C4-2B (cell line): ENCODE measurements around the gene ADIPOR2.

Source experiments
- H3K27ac ChIP-seq: fragments of 450-650 bp; 2 replicates; pipeline ENCODE4 v1.5.1; 2017
- ZFX ChIP-seq: fragments of 450-650 bp; IDR thresholded peaks from 2 replicates; pipeline ENCODE4 v1.6.1; 2017
- TF ChIP-seq, protein P1 (sequence below): fragments of 450-650 bp; conservative IDR thresholded peaks from 2 replicates; pipeline ENCODE4 v1.5.1; 2017; ENCODE audit warnings: mild to moderate bottlenecking

ADIPOR2 gene

DNA sequence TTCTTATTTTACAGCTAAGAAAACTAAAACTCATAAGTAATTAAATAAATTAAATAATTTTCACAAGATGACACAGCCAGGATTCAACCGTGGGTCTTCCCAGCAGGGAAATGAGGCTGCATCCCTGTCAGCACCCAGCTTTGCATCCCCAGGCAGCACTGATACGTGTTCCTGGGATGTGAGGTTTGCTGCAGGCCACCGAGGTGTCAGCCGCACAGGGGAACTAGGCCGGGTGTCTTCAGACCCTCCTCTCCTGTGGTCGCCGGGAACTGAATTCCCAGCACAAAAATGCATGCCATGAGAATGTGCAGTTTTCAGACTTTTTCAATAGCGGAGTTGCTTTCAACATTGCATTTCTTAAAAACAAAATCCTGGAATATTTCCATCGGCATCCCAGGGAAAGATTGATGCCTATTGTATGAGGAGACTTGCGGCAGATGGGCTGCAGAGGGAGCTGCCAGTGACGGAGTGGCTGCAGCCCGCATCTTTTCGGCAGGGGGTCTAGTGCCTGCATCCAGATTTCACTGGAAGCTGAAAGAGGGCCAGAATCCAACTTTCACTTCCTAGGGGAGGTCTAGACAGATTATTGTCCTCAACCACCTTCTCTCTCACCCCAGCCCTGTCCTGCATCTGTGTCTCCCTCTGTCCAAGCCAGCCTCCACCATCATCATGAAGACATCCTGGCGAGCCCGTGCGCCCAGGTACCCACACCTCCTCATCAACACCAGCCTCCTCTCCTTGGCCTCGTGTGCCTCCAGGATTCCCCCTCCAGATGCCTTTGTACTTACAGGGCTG lies 142.1 kb downstream of the ADIPOR2 start:
- H3K27ac ChIP-seq: no peak overlapping the region
- no peak for TF ChIP-seq ZFX
- TF ChIP-seq, protein P1, sequence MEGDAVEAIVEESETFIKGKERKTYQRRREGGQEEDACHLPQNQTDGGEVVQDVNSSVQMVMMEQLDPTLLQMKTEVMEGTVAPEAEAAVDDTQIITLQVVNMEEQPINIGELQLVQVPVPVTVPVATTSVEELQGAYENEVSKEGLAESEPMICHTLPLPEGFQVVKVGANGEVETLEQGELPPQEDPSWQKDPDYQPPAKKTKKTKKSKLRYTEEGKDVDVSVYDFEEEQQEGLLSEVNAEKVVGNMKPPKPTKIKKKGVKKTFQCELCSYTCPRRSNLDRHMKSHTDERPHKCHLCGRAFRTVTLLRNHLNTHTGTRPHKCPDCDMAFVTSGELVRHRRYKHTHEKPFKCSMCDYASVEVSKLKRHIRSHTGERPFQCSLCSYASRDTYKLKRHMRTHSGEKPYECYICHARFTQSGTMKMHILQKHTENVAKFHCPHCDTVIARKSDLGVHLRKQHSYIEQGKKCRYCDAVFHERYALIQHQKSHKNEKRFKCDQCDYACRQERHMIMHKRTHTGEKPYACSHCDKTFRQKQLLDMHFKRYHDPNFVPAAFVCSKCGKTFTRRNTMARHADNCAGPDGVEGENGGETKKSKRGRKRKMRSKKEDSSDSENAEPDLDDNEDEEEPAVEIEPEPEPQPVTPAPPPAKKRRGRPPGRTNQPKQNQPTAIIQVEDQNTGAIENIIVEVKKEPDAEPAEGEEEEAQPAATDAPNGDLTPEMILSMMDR: no peak

DNA sequence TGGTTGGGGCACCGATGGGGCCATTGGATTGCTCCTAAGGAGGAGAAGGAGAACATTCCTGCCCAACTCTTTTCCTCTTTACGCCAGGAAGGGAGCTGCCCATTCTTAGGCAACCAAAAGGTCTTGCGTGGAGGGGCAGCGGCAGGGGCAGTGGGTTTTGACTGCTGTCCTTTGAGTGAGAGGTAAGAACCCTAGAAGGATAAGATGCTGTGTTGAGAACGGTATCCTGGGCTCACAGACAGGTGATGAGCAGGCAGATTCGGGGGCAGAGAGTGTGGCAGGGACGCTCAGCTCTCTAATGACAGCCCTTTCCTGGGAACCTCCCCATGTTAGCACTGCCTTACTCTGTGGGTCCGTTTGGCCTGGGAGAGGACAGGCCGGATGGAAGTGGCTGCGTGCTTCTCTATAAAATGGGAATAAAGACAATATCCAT lies 142.7 kb downstream of the ADIPOR2 start:
- TF ChIP-seq, protein P1: no peak
- no peak for TF ChIP-seq ZFX
- no peak overlapping the region for H3K27ac ChIP-seq

DNA sequence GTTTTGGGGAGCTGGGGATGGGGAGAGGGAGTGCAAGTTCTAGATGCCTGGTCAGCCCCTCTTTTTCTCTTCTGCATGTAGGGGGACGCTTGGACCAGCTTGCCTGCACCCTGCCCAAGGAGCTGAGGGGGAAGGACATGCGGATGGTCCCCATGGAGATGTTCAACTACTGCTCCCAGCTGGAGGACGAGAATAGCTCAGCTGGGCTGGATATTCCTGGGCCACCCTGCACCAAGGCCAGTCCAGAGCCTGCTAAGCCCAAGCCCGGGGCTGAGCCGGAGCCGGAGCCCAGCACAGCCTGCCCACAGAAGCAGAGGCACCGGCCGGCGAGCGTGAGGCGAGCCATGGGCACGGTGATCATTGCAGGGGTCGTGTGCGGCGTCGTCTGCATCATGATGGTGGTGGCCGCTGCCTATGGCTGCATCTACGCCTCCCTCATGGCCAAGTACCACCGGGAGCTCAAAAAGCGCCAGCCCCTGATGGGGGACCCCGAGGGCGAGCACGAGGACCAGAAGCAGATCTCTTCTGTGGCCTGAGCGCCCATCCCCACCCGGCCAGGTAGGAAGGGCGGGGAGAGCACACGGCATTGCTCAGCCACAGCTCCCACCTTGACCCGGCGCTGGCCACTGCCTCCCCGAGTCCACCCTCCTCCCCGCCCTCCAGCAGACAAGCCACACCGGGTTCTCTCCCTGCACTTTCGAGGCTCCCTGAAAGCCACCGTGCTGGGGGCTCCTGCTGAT lies 143.5 kb downstream of the ADIPOR2 start:
- TF ChIP-seq, protein P1: no peak
- no peak for TF ChIP-seq ZFX
- H3K27ac ChIP-seq: no peak overlapping the region

DNA sequence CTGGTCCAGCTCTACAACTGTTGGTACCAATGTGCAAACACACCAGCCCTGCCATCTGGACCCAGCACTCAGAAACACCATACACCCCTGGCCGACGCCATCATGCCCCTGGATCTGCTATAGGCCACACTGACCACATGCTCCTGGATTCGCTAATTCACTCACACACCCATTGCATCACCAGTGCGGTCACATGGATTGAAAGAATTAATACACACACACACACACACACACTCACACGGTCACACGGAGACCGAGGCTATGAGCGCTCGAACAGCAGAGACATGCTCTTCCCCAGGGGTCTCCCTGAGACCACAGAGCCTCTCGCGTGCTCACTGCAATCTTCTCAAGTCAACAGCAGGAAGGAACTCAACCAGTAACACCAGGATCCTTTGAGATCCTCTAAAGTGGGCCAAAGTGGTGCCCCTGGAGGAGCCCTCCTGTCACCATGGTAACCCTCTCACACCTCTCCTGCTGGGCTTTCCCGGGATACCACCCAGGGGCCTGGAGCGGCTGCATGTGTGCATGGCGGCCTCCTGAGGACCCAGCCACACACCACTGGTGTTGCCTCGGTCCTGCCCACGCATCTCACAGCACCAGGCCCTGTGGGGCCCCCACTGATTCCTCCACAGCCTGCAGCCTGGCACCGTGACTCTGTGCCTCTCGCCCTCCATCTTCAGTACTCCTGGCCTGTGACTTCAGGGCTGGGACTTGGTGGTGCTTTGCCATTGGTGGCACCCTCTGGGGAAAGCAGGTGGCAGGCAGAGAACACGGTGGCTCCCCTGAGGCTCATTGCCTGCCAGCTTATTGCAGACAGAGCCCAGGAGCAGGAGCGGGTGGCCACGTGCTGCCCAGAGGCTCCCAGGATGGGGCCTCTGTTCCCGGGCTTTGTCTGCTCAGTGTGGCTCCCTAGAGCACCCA lies 144.6 kb downstream of the ADIPOR2 start:
- no peak overlapping the region for H3K27ac ChIP-seq
- TF ChIP-seq ZFX: no peak
- TF ChIP-seq, protein P1: no peak

DNA sequence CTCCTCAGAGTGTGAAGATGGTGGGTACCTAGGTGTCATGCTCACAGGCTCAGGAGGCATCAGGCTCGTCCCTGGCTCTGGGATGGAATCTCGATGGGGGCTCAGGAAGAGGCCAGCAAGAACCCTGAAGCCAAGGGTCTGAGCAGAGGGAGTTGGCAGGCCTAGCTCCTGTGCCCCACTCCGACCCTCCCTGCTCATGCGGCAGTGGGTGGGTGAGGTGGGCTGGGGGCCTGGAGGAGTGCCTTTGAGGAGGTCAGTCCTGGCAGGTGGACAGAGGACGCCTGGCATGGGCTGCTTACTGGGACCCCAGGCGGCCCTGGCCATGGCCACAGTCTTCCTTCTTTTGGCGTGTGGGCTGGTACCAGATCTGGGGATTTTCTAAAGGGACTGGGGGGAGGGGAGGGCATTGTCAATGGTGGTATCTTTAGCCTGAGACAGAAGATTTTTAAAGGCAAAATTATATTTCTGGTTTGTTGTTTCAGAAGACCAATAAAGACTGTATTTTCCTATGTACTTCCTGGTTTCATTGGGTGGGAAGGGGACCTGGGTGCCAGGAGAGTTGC lies 145.5 kb downstream of the ADIPOR2 start:
- no peak for TF ChIP-seq ZFX
- TF ChIP-seq, protein P1: no peak
- H3K27ac ChIP-seq: no peak overlapping the region

DNA sequence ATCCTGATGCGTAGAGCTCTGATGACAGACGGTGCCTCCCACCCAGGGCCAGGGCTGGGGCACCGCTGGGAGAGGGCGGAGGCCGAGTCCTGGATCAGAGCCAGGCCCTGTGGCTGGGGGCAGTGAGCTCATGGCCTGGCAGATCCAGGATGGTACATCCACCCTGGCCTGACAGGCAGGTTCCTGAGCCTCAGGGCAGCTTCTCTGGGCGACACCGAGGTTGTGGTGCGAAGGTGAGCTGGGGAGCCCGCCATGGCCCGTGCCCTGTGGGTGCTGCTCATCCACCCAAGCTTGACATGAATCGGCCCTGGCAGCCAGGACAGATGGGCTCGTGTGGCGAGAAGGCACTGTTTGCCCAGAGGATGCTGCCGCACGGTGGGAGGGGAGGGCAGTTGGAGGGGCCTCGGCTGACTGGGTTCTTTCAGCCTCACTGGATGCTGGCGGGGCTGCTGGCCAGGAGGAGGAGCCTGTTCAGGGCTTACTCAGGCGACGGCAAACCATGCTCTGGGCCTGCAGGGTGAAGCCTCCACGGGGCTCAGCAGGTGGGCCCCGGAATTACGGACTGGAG lies 146.1 kb downstream of the ADIPOR2 start:
- H3K27ac ChIP-seq: no peak overlapping the region
- TF ChIP-seq, protein P1: no peak
- TF ChIP-seq ZFX: no peak
